ENCODE data around the gene IMPG2.

Gene IMPG2

GRCh38 chr3:101320475-101320874, at the start of gene IMPG2:
TSS of gene IMPG2 (minus strand) at chr3:101320575. CDS start at chr3:101320372, 203 bp downstream.
- TF ChIP-seq CTCF (IDR thresholded peaks at IDR 0.05; ENCODE audit: borderline replicate concordance, insufficient read depth, low read depth, low read length): no peak

GRCh38 chr3:101362406-101362805, 42.0 kb upstream of the IMPG2 start:
- H3K4me3 ChIP-seq (ENCODE audit: low read depth, low read length): no peak overlapping the region
- TF ChIP-seq CTCF (IDR thresholded peaks at IDR 0.05; ENCODE audit: borderline replicate concordance, insufficient read depth, low read depth, low read length): no peak

More at GRCh38 chr3:101320475-101320874, at the start of gene IMPG2:
- H3K4me3 ChIP-seq (ENCODE audit: low read depth, low read length): no peak within 1 kb of the TSS

GRCh38 chr3:101351829-101352228, 31.5 kb upstream of the IMPG2 start:
- no peak for TF ChIP-seq CTCF (IDR thresholded peaks at IDR 0.05; ENCODE audit: borderline replicate concordance, insufficient read depth, low read depth, low read length)
- no peak overlapping the region for H3K4me3 ChIP-seq (ENCODE audit: low read depth, low read length)

GRCh38 chr3:101340591-101340990, 20.2 kb upstream of the IMPG2 start:
- TF ChIP-seq CTCF (IDR thresholded peaks at IDR 0.05; ENCODE audit: borderline replicate concordance, insufficient read depth, low read depth, low read length): no peak
- no peak overlapping the region for H3K4me3 ChIP-seq (ENCODE audit: low read depth, low read length)

GRCh38 chr3:101333883-101334282, 13.5 kb upstream of the IMPG2 start:
- no peak overlapping the region for H3K4me3 ChIP-seq (ENCODE audit: low read depth, low read length)
- no peak for TF ChIP-seq CTCF (IDR thresholded peaks at IDR 0.05; ENCODE audit: borderline replicate concordance, insufficient read depth, low read depth, low read length)

- H3K4me3 ChIP-seq (ENCODE audit: low read depth, low read length): no peak overlapping the region
- no peak for TF ChIP-seq CTCF (IDR thresholded peaks at IDR 0.05; ENCODE audit: borderline replicate concordance, insufficient read depth, low read depth, low read length)
Observed at GRCh38 chr3:101329016-101329673, 8.8 kb upstream of the IMPG2 start.

GRCh38 chr3:101325393-101326134, 5.2 kb upstream of the IMPG2 start:
- H3K4me3 ChIP-seq (ENCODE audit: low read depth, low read length): no peak overlapping the region
- no peak for TF ChIP-seq CTCF (IDR thresholded peaks at IDR 0.05; ENCODE audit: borderline replicate concordance, insufficient read depth, low read depth, low read length)

Measured in GM12875 (cell line).